HEK293 (cell line): ENCODE measurements around the gene ZBTB48.

Experiments used
- SP2 ChIP-seq: fragments of 450-650 bp; formaldehyde crosslinking; IDR thresholded peaks from 2 replicates; pipeline ENCODE4 v1.5.1; 2016; ENCODE audit warnings: missing biosample characterization, missing genetic modification characterization
- ZBTB8A ChIP-seq: fragments of 450-650 bp; formaldehyde crosslinking; IDR thresholded peaks from 2 replicates; pipeline ENCODE4 v1.5.1; 2016; ENCODE audit warnings: missing biosample characterization, missing genetic modification characterization
- ZFP37 ChIP-seq: fragments of 450-650 bp; formaldehyde crosslinking; IDR thresholded peaks from 2 replicates; pipeline ENCODE4 v1.5.1; 2016; ENCODE audit warnings: missing biosample characterization, missing genetic modification characterization
- ZNF133 ChIP-seq: fragments of 450-650 bp; formaldehyde crosslinking; IDR thresholded peaks from 2 replicates; pipeline ENCODE4 v1.5.1; 2016; ENCODE audit warnings: missing biosample characterization, missing genetic modification characterization
- ZNF23 ChIP-seq: fragments of 450-650 bp; formaldehyde crosslinking; IDR thresholded peaks from 2 replicates; pipeline ENCODE4 v1.5.1; 2016; ENCODE audit warnings: missing biosample characterization, missing genetic modification characterization, borderline replicate concordance

DNA sequence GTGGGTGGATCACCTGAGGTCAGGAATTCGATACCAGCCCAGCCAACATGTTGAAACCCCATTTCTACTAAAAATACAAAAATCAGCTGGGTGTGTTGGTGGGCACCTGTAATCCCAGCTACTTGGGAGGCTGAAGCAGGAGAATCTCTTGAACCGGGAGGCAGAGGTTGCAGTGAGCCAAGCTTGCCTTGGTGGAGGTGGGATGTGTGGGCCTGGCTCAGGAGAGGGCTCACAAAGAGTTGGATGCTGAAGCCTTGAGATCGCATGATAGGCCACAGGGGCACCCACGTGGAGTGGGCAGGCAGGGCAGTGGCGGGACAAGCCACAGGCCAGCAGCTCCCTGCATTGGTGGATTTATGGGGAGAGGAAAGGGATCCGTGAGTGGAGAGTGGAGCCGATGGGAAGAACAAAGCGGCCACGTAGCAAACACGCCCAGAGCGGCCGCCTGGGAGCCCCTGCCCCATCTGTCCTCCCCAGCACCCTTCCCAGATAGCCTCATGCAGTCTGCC is 49.2 kb downstream of the ZBTB48 start:
- no peak for TF ChIP-seq ZFP37 (tag by site-specific recombination)
- TF ChIP-seq ZNF23 (tag by site-specific recombination), result no peak
- no peak for TF ChIP-seq ZNF133 (tag by site-specific recombination)
- no peak for TF ChIP-seq ZBTB8A (tag by site-specific recombination)
- TF ChIP-seq SP2, result no peak
